Panc1 (cell line): ENCODE measurements around the gene SPATA13.

Experiments used
- POLR2AphosphoS5 ChIP-seq: IDR thresholded peaks from 2 replicates; pipeline ENCODE4 v1.6.1; 2012; ENCODE audit warnings: mild to moderate bottlenecking, low read depth, low read length, moderate library complexity
- SIN3A ChIP-seq: IDR thresholded peaks from 2 replicates; pipeline ENCODE4 v1.6.1; 2012; ENCODE audit warnings: low read depth, mild to moderate bottlenecking, low read length, moderate library complexity, borderline replicate concordance; ENCODE audit not compliant: insufficient read depth
- TCF7L2 ChIP-seq: IDR thresholded peaks from 2 replicates; pipeline ENCODE4 v1.6.1; 2011; ENCODE audit warnings: mild to moderate bottlenecking, low read depth, low read length, inconsistent platforms
- TF ChIP-seq, protein P1 (sequence below): fragments of 450-650 bp; IDR thresholded peaks from 2 replicates; pipeline ENCODE4 v1.5.1; 2017; ENCODE audit warnings: mild to moderate bottlenecking
- TF ChIP-seq, protein P2 (sequence below), 2 experiments: IDR thresholded peaks; 2 replicates each; pipeline ENCODE4 v1.6.1; 2011 to 2012; ENCODE audit warnings: low read depth in 2 of 2, control low read depth in 1 of 2, low read length in 1 of 2, mild to moderate bottlenecking in 1 of 2, moderate library complexity in 1 of 2; ENCODE audit not compliant: insufficient read depth in 1 of 2

DNA sequence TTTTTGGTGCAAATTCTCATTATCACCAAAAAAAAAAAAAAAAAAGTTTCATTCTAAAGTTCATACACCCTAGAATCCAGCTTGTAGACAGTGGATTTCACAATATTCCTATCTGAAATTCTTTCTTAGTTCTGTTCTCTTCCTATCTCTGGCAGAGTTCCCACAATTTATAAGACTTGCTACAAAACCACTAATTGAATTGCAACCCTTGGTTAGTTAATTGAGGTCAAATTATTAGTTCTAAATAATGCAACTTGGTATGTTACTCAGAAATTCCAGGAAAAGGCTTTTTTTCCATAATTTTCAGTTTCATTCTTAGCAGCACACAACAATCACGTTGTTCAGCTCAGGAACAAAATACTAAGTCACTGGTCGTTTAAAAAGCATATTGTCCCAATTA, 58.5 kb downstream of the SPATA13 start:
- TF ChIP-seq, protein P1, sequence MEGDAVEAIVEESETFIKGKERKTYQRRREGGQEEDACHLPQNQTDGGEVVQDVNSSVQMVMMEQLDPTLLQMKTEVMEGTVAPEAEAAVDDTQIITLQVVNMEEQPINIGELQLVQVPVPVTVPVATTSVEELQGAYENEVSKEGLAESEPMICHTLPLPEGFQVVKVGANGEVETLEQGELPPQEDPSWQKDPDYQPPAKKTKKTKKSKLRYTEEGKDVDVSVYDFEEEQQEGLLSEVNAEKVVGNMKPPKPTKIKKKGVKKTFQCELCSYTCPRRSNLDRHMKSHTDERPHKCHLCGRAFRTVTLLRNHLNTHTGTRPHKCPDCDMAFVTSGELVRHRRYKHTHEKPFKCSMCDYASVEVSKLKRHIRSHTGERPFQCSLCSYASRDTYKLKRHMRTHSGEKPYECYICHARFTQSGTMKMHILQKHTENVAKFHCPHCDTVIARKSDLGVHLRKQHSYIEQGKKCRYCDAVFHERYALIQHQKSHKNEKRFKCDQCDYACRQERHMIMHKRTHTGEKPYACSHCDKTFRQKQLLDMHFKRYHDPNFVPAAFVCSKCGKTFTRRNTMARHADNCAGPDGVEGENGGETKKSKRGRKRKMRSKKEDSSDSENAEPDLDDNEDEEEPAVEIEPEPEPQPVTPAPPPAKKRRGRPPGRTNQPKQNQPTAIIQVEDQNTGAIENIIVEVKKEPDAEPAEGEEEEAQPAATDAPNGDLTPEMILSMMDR = no peak
- TF ChIP-seq, protein P2, sequence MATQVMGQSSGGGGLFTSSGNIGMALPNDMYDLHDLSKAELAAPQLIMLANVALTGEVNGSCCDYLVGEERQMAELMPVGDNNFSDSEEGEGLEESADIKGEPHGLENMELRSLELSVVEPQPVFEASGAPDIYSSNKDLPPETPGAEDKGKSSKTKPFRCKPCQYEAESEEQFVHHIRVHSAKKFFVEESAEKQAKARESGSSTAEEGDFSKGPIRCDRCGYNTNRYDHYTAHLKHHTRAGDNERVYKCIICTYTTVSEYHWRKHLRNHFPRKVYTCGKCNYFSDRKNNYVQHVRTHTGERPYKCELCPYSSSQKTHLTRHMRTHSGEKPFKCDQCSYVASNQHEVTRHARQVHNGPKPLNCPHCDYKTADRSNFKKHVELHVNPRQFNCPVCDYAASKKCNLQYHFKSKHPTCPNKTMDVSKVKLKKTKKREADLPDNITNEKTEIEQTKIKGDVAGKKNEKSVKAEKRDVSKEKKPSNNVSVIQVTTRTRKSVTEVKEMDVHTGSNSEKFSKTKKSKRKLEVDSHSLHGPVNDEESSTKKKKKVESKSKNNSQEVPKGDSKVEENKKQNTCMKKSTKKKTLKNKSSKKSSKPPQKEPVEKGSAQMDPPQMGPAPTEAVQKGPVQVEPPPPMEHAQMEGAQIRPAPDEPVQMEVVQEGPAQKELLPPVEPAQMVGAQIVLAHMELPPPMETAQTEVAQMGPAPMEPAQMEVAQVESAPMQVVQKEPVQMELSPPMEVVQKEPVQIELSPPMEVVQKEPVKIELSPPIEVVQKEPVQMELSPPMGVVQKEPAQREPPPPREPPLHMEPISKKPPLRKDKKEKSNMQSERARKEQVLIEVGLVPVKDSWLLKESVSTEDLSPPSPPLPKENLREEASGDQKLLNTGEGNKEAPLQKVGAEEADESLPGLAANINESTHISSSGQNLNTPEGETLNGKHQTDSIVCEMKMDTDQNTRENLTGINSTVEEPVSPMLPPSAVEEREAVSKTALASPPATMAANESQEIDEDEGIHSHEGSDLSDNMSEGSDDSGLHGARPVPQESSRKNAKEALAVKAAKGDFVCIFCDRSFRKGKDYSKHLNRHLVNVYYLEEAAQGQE (IDR thresholded peaks at IDR 0.05; ENCODE audit: insufficient read depth in 1 of 2, low read depth in 2 of 2, low read length in 1 of 2) = no peak
- TF ChIP-seq TCF7L2 (no peak), POLR2AphosphoS5 (no peak), SIN3A (no peak)
